Neuron (in vitro differentiated cells): ENCODE data around the gene CFAP97D1.

ENCODE experiments used
- H2AFZ ChIP-seq: one replicate; pipeline ENCODE4 v1.6.1; 2013; ENCODE audit warnings: low read depth, mild to moderate bottlenecking, inconsistent platforms, low read length, moderate library complexity
- H3K27me3 ChIP-seq: one replicate; pipeline ENCODE4 v1.6.1; 2013; ENCODE audit warnings: low read length; ENCODE audit not compliant: insufficient read depth
- H3K36me3 ChIP-seq: one replicate; pipeline ENCODE4 v1.6.1; 2013; ENCODE audit warnings: low read length; ENCODE audit not compliant: insufficient read depth
- H3K4me1 ChIP-seq: one replicate; pipeline ENCODE4 v1.6.1; 2013; ENCODE audit warnings: low read length; ENCODE audit not compliant: insufficient read depth
- H3K4me3 ChIP-seq: 2 replicates; pipeline ENCODE4 v1.5.1; 2013; ENCODE audit warnings: mild to moderate bottlenecking, low read length, moderate library complexity
- H3K9me3 ChIP-seq: one replicate; pipeline ENCODE4 v1.6.1; 2013; ENCODE audit warnings: low read length

CFAP97D1 gene

GRCh38 chr17:43771463-43771862 is 8.8 kb upstream of the CFAP97D1 start:
- peaks cover 54% of the 10 kb centered on the region for H3K36me3 ChIP-seq
- no peaks in the 10 kb centered on the region for H3K9me3 ChIP-seq
- H2AFZ ChIP-seq: no peak overlapping the region
- no peaks in the 10 kb centered on the region for H3K27me3 ChIP-seq
- H3K4me1 ChIP-seq: no peaks in the 10 kb centered on the region
- H3K4me3 ChIP-seq: no peak overlapping the region

- no peak overlapping the region for H3K4me3 ChIP-seq
- no peak overlapping the region for H2AFZ ChIP-seq
- no peaks in the 10 kb centered on the region for H3K27me3 ChIP-seq
- no peaks in the 10 kb centered on the region for H3K4me1 ChIP-seq
- peaks cover 54% of the 10 kb centered on the region for H3K36me3 ChIP-seq
- no peaks in the 10 kb centered on the region for H3K9me3 ChIP-seq
Measured at GRCh38 chr17:43772877-43773648, 7.2 kb upstream of the CFAP97D1 start.

- Histone ChIP-seq H3K27me3 (peaks cover 2% of the 10 kb centered on the region), H3K9me3 (no peaks in the 10 kb centered on the region), H3K4me1 (no peaks in the 10 kb centered on the region), H2AFZ (no peak overlapping the region), H3K4me3 (no peak overlapping the region), H3K36me3 (peaks cover 40% of the 10 kb centered on the region)
Measured at GRCh38 chr17:43774304-43775250, 5.7 kb upstream of the CFAP97D1 start.

GRCh38 chr17:43778337-43779144 is 1.7 kb upstream of the CFAP97D1 start, which contains the start of gene DUSP3:
Gene DUSP3, minus strand, starts transcription at chr17:43778977. Its CDS starts 53 bp downstream, at chr17:43778924.
- H3K9me3 ChIP-seq: no peaks in the 10 kb centered on the region
- no peaks in the 10 kb centered on the region for H3K4me1 ChIP-seq
- H3K27me3 ChIP-seq: peaks cover 33% of the 10 kb centered on the region
- peaks cover 16% of the 10 kb centered on the region for H3K36me3 ChIP-seq
- H3K4me3 ChIP-seq: peak within 1 kb of the TSS; percentile 68
- peak within 1 kb of the TSS; percentile 92 for H2AFZ ChIP-seq

GRCh38 chr17:43779145-43780125 is 800 bp upstream of the CFAP97D1 start:
- Histone ChIP-seq H3K36me3 (peaks cover 10% of the 10 kb centered on the region), H3K4me1 (peaks cover 4% of the 10 kb centered on the region), H3K9me3 (no peaks in the 10 kb centered on the region), H3K4me3 (peak overlapping the region; percentile 68), H2AFZ (peak overlapping the region; percentile 92), H3K27me3 (peaks cover 33% of the 10 kb centered on the region)

GRCh38 chr17:43782913-43783680 is 2.9 kb downstream of the CFAP97D1 start:
- Histone ChIP-seq H3K9me3 (no peaks in the 10 kb centered on the region), H3K4me1 (peaks cover 10% of the 10 kb centered on the region)

GRCh38 chr17:43784068-43784467 is 3.8 kb downstream of the CFAP97D1 start:
- H3K36me3 ChIP-seq: no peaks in the 10 kb centered on the region

More at GRCh38 chr17:43782913-43783680, 2.9 kb downstream of the CFAP97D1 start:
- no peak overlapping the region for H2AFZ ChIP-seq
- H3K4me3 ChIP-seq: no peak overlapping the region
- H3K27me3 ChIP-seq: peaks cover 33% of the 10 kb centered on the region
- no peaks in the 10 kb centered on the region for H3K36me3 ChIP-seq

GRCh38 chr17:43784628-43785101 is 4.4 kb downstream of the CFAP97D1 start:
- Histone ChIP-seq H2AFZ (no peak overlapping the region), H3K36me3 (no peaks in the 10 kb centered on the region), H3K4me1 (peaks cover 10% of the 10 kb centered on the region), H3K4me3 (no peak overlapping the region), H3K9me3 (no peaks in the 10 kb centered on the region), H3K27me3 (peaks cover 30% of the 10 kb centered on the region)

More at GRCh38 chr17:43784068-43784467, 3.8 kb downstream of the CFAP97D1 start:
- no peak overlapping the region for H3K4me3 ChIP-seq
- H2AFZ ChIP-seq: no peak overlapping the region
- H3K9me3 ChIP-seq: no peaks in the 10 kb centered on the region
- H3K27me3 ChIP-seq: peaks cover 33% of the 10 kb centered on the region
- peaks cover 10% of the 10 kb centered on the region for H3K4me1 ChIP-seq

- H2AFZ ChIP-seq: no peak overlapping the region
- H3K9me3 ChIP-seq: no peaks in the 10 kb centered on the region
- H3K4me1 ChIP-seq: peaks cover 14% of the 10 kb centered on the region
- H3K27me3 ChIP-seq: peaks cover 8% of the 10 kb centered on the region
- H3K4me3 ChIP-seq: no peak overlapping the region
- H3K36me3 ChIP-seq: no peaks in the 10 kb centered on the region
Measured at GRCh38 chr17:43787728-43788127, 7.5 kb downstream of the CFAP97D1 start.

- H3K4me1 ChIP-seq: peaks cover 14% of the 10 kb centered on the region
- no peaks in the 10 kb centered on the region for H3K36me3 ChIP-seq
- H3K27me3 ChIP-seq: peaks cover under 1% of the 10 kb centered on the region
- no peaks in the 10 kb centered on the region for H3K9me3 ChIP-seq
- H2AFZ ChIP-seq: no peak overlapping the region
- no peak overlapping the region for H3K4me3 ChIP-seq
Measured at GRCh38 chr17:43788540-43788939, 8.3 kb downstream of the CFAP97D1 start.

- Histone ChIP-seq H3K4me1 (peaks cover 9% of the 10 kb centered on the region), H3K9me3 (no peaks in the 10 kb centered on the region), H2AFZ (no peak overlapping the region), H3K27me3 (no peaks in the 10 kb centered on the region), H3K4me3 (no peak overlapping the region), H3K36me3 (no peaks in the 10 kb centered on the region)
Measured at GRCh38 chr17:43789482-43789881, 9.2 kb downstream of the CFAP97D1 start.
